ENCODE data around the gene BMF. TPM values are rescaled to one million over a fixed set of nuclear protein-coding genes. Genes with fewer than 3 reads are reported as not detected.

Gene BMF
- total and polyA plus RNA-seq, 2 experiments from 2014 or later, result 15.9 to 41.8 TPM

- Histone ChIP-seq H3K4me2 (peak overlapping the region; percentile 83), H3K9me3 (ENCODE audit: low read depth) (no peaks in the 10 kb centered on the region), H2AFZ (no peak overlapping the region), H3K36me3 (replicated peaks; ENCODE audit: insufficient read depth, low read depth) (no peaks in the 10 kb centered on the region), H3K9me2 (replicated peaks; ENCODE audit: insufficient read depth) (no peaks in the 10 kb centered on the region), H3K27ac (peak overlapping the region; percentile 98), H3K4me3 (no peak overlapping the region), H3K79me2 (peaks cover 29% of the 10 kb centered on the region), H3K4me1 (ENCODE audit: insufficient read depth) (peaks cover 18% of the 10 kb centered on the region), H3K27me3 (no peaks in the 10 kb centered on the region), H4K20me1 (ENCODE audit: insufficient read depth, poor library complexity, severe bottlenecking) (peaks cover 4% of the 10 kb centered on the region)
- 81% methylated on average over 6 of the region's 6 CpGs for WGBS (ENCODE audit: low lambda C conversion rate, missing lambda C conversion rate)
- TF ChIP-seq CTCF (IDR thresholded peaks at IDR 0.05; ENCODE audit: poor library complexity) (no peak), EZH2 (IDR thresholded peaks at IDR 0.05; ENCODE audit: borderline replicate concordance) (no peak), EZH2phosphoT487 (IDR thresholded peaks at IDR 0.05; ENCODE audit: low read depth, severe bottlenecking, unreplicated experiment) (no peak)
- no peak for DNase-seq (ENCODE audit: low spot score)
These were observed 68.4 kb downstream of the BMF start for GRCh38 chr15:40040293-40040635.

DNA sequence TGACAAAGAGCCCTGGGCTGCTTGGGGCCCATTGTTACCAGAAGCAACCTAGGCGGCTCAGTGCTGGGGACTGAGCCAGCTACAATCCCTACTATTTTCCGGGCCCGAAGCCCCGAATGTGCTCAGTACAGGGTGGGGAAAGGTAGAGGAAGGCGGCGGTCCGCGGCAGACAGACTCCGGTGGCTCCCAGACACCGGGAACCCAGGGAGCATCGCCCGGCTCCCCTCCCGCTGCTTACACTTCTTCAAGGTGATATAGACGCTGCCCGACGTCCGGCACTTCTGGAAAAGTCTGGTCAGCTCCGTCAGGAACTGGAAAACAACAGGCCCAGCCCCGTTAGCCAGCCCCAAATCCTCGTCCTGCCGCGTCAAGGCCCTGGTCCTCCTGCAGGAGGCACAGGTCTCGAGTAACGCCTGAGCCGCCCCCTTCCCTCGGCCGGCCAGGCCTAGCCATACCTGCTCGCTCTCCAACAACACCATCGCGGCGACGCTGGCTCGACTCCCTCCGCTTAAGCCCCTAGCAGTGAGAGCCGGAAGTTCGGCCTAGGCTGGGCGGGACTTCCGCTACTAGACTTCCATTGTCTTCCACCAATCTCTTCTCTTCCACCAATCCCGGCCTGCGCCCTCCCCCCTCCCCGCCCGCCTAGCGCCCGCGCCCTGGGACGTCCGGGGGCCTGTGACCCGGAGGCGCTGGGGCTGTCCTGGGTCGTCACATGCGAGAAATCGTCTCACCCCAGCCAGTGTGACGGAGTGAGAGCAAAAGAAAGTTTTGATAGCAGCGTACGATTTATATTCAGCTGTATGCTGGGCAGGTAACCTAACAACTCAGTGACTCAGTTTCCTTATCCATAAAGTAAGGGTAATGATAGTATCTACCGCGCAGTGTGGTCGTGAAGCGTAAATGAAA lies 69.8 kb downstream of the BMF start, which contains the start of gene SRP14:
Gene SRP14, minus strand, starts transcription at position 544 of the 906 bp plus-strand sequence. Its CDS starts 65 bp downstream, at position 479.
- H3K36me3 ChIP-seq (replicated peaks; ENCODE audit: insufficient read depth, low read depth), result no peaks in the 10 kb centered on the region
- peak within 1 kb of the TSS; percentile 75 for H3K4me3 ChIP-seq
- peak within 1 kb of the TSS; percentile 98 for H3K27ac ChIP-seq
- TF ChIP-seq EZH2phosphoT487 (IDR thresholded peaks at IDR 0.05; ENCODE audit: low read depth, severe bottlenecking, unreplicated experiment) (no peak), CTCF (IDR thresholded peaks at IDR 0.05; ENCODE audit: poor library complexity) (peak; percentile 4)
- peaks cover 29% of the 10 kb centered on the region for H3K79me2 ChIP-seq
- 1% methylated on average over 52 of the region's 59 CpGs for WGBS (ENCODE audit: low lambda C conversion rate, missing lambda C conversion rate)
- no peaks in the 10 kb centered on the region for H3K9me3 ChIP-seq (ENCODE audit: low read depth)
- H3K9me2 ChIP-seq (replicated peaks; ENCODE audit: insufficient read depth), result no peaks in the 10 kb centered on the region
- DNase-seq (ENCODE audit: low spot score), result peak; percentile 95
- H3K4me1 ChIP-seq (ENCODE audit: insufficient read depth), result peaks cover 12% of the 10 kb centered on the region
- peaks cover 4% of the 10 kb centered on the region for H4K20me1 ChIP-seq (ENCODE audit: insufficient read depth, poor library complexity, severe bottlenecking)
- peak within 1 kb of the TSS; percentile 83 for H3K4me2 ChIP-seq
- peak within 1 kb of the TSS; percentile 97 for H2AFZ ChIP-seq
- H3K27me3 ChIP-seq, result no peaks in the 10 kb centered on the region

DNA sequence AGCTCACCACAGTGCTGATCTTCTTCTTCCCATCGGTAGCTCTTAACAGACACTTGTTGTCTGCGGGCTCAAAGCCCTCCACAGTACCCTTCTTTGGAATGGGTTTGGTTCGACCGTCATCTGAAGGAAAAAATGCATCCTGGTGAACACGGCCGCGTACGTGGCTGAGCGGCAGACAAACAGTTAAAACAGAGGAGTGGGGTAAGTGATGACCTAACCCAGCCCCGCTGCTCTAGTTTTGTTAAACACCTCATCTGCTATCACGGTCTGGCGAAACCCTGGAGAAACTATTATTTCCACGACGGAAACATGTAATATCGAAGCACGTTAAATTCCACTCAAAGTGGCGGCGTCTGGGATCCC lies 70.4 kb downstream of the BMF start:
- Histone ChIP-seq H4K20me1 (ENCODE audit: insufficient read depth, poor library complexity, severe bottlenecking) (peaks cover 4% of the 10 kb centered on the region), H3K4me1 (ENCODE audit: insufficient read depth) (peaks cover 12% of the 10 kb centered on the region), H3K27me3 (no peaks in the 10 kb centered on the region), H3K79me2 (peaks cover 29% of the 10 kb centered on the region), H3K36me3 (replicated peaks; ENCODE audit: insufficient read depth, low read depth) (no peaks in the 10 kb centered on the region), H3K27ac (peak overlapping the region; percentile 98), H3K9me2 (replicated peaks; ENCODE audit: insufficient read depth) (no peaks in the 10 kb centered on the region), H3K9me3 (ENCODE audit: low read depth) (no peaks in the 10 kb centered on the region), H2AFZ (peak overlapping the region; percentile 42), H3K4me2 (peak overlapping the region; percentile 83), H3K4me3 (peak overlapping the region; percentile 75)
- no peak for DNase-seq (ENCODE audit: low spot score)
- TF ChIP-seq EZH2 (IDR thresholded peaks at IDR 0.05; ENCODE audit: borderline replicate concordance), result no peak
- TF ChIP-seq EZH2phosphoT487 (IDR thresholded peaks at IDR 0.05; ENCODE audit: low read depth, severe bottlenecking, unreplicated experiment), result no peak
- 1% methylated on average over 18 of the region's 18 CpGs for WGBS (ENCODE audit: low lambda C conversion rate, missing lambda C conversion rate)

Other genes with a start within 250 kb of the BMF start
- 5.3 and 7.0 TPM in 2 replicates for gene GPR176, start 188.6 kb downstream of the BMF start, total RNA-seq
- gene GPR176, start 188.6 kb downstream of the BMF start, polyA plus RNA-seq, result 2.7 and 2.9 TPM in 2 replicates
- 36.4 and 38.2 TPM in 2 replicates for gene EIF2AK4, start 174.8 kb downstream of the BMF start, total RNA-seq
- gene EIF2AK4, start 174.8 kb downstream of the BMF start, polyA plus RNA-seq, result 45.9 and 50.7 TPM in 2 replicates
- gene SRP14, start 69.7 kb downstream of the BMF start, total RNA-seq, result 219 and 274 TPM in 2 replicates
- gene SRP14, start 69.7 kb downstream of the BMF start, polyA plus RNA-seq, result 804 and 827 TPM in 2 replicates
- 7.6 and 11.9 TPM in 2 replicates for gene BUB1B, start 52.2 kb upstream of the BMF start, total RNA-seq
- gene BUB1B, start 52.2 kb upstream of the BMF start, polyA plus RNA-seq, result 5.3 and 10.7 TPM in 2 replicates
- gene PAK6, start 130.2 kb upstream of the BMF start, total RNA-seq, result 2.6 and 6.1 TPM in 2 replicates
- gene PAK6, start 130.2 kb upstream of the BMF start, polyA plus RNA-seq, result 2.7 and 8.2 TPM in 2 replicates
- 0.30 TPM in 1 of 2 replicates, not detected in the other for gene ANKRD63, start 174.2 kb upstream of the BMF start, total RNA-seq
- 0.47 and 1.2 TPM in 2 replicates for gene ANKRD63, start 174.2 kb upstream of the BMF start, polyA plus RNA-seq
- 1.0 and 1.7 TPM in 2 replicates for gene PLCB2, start 199.1 kb upstream of the BMF start, total RNA-seq
- 4.4 and 4.9 TPM in 2 replicates for gene PLCB2, start 199.1 kb upstream of the BMF start, polyA plus RNA-seq
- gene INAFM2, start 214.8 kb upstream of the BMF start, total RNA-seq, result 13.7 and 14.4 TPM in 2 replicates
- gene INAFM2, start 214.8 kb upstream of the BMF start, polyA plus RNA-seq, result 17.4 and 19.5 TPM in 2 replicates
- 1.8 and 4.0 TPM in 2 replicates for gene CCDC9B, start 232.1 kb upstream of the BMF start, total RNA-seq
- 5.3 and 7.6 TPM in 2 replicates for gene CCDC9B, start 232.1 kb upstream of the BMF start, polyA plus RNA-seq
- 49.8 and 76.1 TPM in 2 replicates for gene PHGR1, start 242.2 kb upstream of the BMF start, total RNA-seq
- 207 and 222 TPM in 2 replicates for gene PHGR1, start 242.2 kb upstream of the BMF start, polyA plus RNA-seq
- gene DISP2, start 249.3 kb upstream of the BMF start, total RNA-seq, result 0.12 and 1.0 TPM in 2 replicates
- 0.93 and 1.5 TPM in 2 replicates for gene DISP2, start 249.3 kb upstream of the BMF start, polyA plus RNA-seq

Data from hepatocyte (in vitro differentiated cells).